HEK293 (cell line): ENCODE measurements around the gene MBTD1.

ENCODE experiments used
- AEBP2 ChIP-seq: fragments of 450-650 bp; formaldehyde crosslinking; IDR thresholded peaks from 2 replicates; pipeline ENCODE4 v1.5.1; 2016; ENCODE audit warnings: missing biosample characterization, missing genetic modification characterization, borderline replicate concordance
- FEZF1 ChIP-seq: fragments of 450-650 bp; formaldehyde crosslinking; IDR thresholded peaks from 2 replicates; pipeline ENCODE4 v1.5.1; 2016; ENCODE audit warnings: missing biosample characterization, missing genetic modification characterization
- KLF16 ChIP-seq: fragments of 450-650 bp; formaldehyde crosslinking; IDR thresholded peaks from 2 replicates; pipeline ENCODE4 v1.5.1; 2017; ENCODE audit warnings: missing biosample characterization, missing genetic modification characterization
- TSHZ1 ChIP-seq: fragments of 450-650 bp; formaldehyde crosslinking; IDR thresholded peaks from 2 replicates; pipeline ENCODE4 v1.5.1; 2016; ENCODE audit warnings: missing biosample characterization, missing genetic modification characterization, borderline replicate concordance
- YY2 ChIP-seq: fragments of 450-650 bp; formaldehyde crosslinking; IDR thresholded peaks from 2 replicates; pipeline ENCODE4 v1.5.1; 2016; ENCODE audit warnings: missing biosample characterization, missing genetic modification characterization
- ZBTB6 ChIP-seq: fragments of 450-650 bp; formaldehyde crosslinking; IDR thresholded peaks from 2 replicates; pipeline ENCODE4 v1.5.1; 2017; ENCODE audit warnings: missing biosample characterization, missing genetic modification characterization
- ZIC2 ChIP-seq: fragments of 450-650 bp; formaldehyde crosslinking; IDR thresholded peaks from 2 replicates; pipeline ENCODE4 v1.5.1; 2016; ENCODE audit warnings: missing biosample characterization, missing genetic modification characterization
- ZNF169 ChIP-seq: fragments of 450-650 bp; formaldehyde crosslinking; IDR thresholded peaks from 2 replicates; pipeline ENCODE4 v1.5.1; 2016; ENCODE audit warnings: missing biosample characterization, missing genetic modification characterization
- ZNF223 ChIP-seq: fragments of 450-650 bp; formaldehyde crosslinking; IDR thresholded peaks from 2 replicates; pipeline ENCODE4 v1.5.1; 2016; ENCODE audit warnings: missing biosample characterization, missing genetic modification characterization
- ZNF280C ChIP-seq: fragments of 450-650 bp; formaldehyde crosslinking; IDR thresholded peaks from 2 replicates; pipeline ENCODE4 v1.5.1; 2016; ENCODE audit warnings: missing biosample characterization, missing genetic modification characterization
- ZNF398 ChIP-seq: fragments of 450-650 bp; formaldehyde crosslinking; IDR thresholded peaks from 2 replicates; pipeline ENCODE4 v1.5.1; 2017; ENCODE audit warnings: missing biosample characterization, missing genetic modification characterization
- ZNF433 ChIP-seq: fragments of 450-650 bp; formaldehyde crosslinking; IDR thresholded peaks from 2 replicates; pipeline ENCODE4 v1.5.1; 2016; ENCODE audit warnings: missing biosample characterization, missing genetic modification characterization, low read depth
- ZNF521 ChIP-seq: fragments of 450-650 bp; formaldehyde crosslinking; IDR thresholded peaks from 2 replicates; pipeline ENCODE4 v1.5.1; 2017; ENCODE audit warnings: missing biosample characterization, mild to moderate bottlenecking, missing genetic modification characterization
- ZNF561 ChIP-seq: fragments of 450-650 bp; IDR thresholded peaks from 2 replicates; pipeline ENCODE4 v1.5.1; 2018; ENCODE audit warnings: missing biosample characterization, missing genetic modification characterization, borderline replicate concordance
- ZNF701 ChIP-seq: fragments of 450-650 bp; formaldehyde crosslinking; IDR thresholded peaks from 2 replicates; pipeline ENCODE4 v1.5.1; 2016; ENCODE audit warnings: missing biosample characterization, missing genetic modification characterization
- ZNF707 ChIP-seq: fragments of 450-650 bp; formaldehyde crosslinking; IDR thresholded peaks from 2 replicates; pipeline ENCODE4 v1.5.1; 2016; ENCODE audit warnings: missing biosample characterization, missing genetic modification characterization
- TF ChIP-seq, protein P1 (sequence below): fragments of 450-650 bp; formaldehyde crosslinking; IDR thresholded peaks from 2 replicates; pipeline ENCODE4 v1.5.1; 2017; ENCODE audit warnings: missing biosample characterization, missing genetic modification characterization
- TF ChIP-seq, protein P2 (sequence below): fragments of 450-650 bp; IDR thresholded peaks from 2 replicates; pipeline ENCODE4 v1.5.1; 2018; ENCODE audit warnings: missing biosample characterization, missing genetic modification characterization
- TF ChIP-seq, protein P3 (sequence below): fragments of 450-650 bp; formaldehyde crosslinking; IDR thresholded peaks from 2 replicates; pipeline ENCODE4 v1.5.1; 2016; ENCODE audit warnings: missing biosample characterization, missing genetic modification characterization, borderline replicate concordance

MBTD1 gene

DNA sequence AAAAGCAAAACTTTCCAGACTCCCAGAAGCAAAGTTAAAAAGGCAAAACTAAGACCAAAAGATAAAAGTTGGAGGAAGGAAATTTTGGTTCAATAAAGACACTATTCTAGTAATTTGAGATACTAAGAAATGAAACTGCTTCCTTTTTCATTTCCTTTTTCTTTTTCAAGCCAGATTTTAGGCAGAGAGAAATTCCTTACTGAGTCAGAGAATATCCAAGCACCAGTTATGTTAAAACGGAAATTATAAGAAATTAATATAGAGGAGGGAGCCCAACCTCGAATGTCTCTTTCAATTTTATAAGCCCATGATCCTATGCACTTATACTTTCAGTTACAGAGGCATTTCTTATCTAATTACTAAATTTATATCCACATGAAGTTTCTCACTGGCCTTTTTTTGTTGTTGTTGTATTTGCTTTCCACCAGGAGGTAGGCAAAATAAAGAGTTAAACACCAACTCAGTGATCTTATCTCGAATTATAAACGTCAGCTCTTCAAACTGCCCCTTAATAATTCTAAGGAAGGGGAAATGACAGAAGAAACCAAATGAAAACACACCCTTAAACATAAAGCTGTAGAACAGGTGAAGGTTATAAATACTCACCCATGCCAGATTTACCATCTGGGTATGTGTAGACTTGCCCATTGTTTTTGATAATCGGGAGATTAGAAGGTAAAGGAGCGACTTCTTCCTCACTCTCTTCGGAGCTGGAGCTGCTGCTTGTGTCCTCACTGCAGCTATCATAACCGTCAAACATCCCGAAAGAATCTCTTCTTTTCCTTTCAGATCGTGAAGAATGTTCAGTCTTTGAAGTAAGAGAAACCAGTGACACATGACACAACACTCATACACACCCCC, 35.2 kb downstream of the MBTD1 start (continued):
- TF ChIP-seq, protein P1, sequence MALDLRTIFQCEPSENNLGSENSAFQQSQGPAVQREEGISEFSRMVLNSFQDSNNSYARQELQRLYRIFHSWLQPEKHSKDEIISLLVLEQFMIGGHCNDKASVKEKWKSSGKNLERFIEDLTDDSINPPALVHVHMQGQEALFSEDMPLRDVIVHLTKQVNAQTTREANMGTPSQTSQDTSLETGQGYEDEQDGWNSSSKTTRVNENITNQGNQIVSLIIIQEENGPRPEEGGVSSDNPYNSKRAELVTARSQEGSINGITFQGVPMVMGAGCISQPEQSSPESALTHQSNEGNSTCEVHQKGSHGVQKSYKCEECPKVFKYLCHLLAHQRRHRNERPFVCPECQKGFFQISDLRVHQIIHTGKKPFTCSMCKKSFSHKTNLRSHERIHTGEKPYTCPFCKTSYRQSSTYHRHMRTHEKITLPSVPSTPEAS: no peak
- TF ChIP-seq ZNF398 (tag by site-specific recombination) (no peak), ZBTB6 (no peak), ZNF280C (tag by site-specific recombination) (no peak), ZNF521 (no peak), YY2 (no peak), KLF16 (tag by site-specific recombination) (no peak), TSHZ1 (no peak), ZNF169 (tag by site-specific recombination) (no peak), ZNF707 (tag by site-specific recombination) (no peak), ZNF433 (tag by site-specific recombination) (no peak), ZNF223 (tag by site-specific recombination) (no peak), ZNF561 (tag by site-specific recombination) (no peak), ZIC2 (tag by site-specific recombination) (no peak), ZNF701 (tag by site-specific recombination) (no peak), AEBP2 (tag by site-specific recombination) (no peak), FEZF1 (tag by site-specific recombination) (peak; percentile 76)
- TF ChIP-seq, protein P2, sequence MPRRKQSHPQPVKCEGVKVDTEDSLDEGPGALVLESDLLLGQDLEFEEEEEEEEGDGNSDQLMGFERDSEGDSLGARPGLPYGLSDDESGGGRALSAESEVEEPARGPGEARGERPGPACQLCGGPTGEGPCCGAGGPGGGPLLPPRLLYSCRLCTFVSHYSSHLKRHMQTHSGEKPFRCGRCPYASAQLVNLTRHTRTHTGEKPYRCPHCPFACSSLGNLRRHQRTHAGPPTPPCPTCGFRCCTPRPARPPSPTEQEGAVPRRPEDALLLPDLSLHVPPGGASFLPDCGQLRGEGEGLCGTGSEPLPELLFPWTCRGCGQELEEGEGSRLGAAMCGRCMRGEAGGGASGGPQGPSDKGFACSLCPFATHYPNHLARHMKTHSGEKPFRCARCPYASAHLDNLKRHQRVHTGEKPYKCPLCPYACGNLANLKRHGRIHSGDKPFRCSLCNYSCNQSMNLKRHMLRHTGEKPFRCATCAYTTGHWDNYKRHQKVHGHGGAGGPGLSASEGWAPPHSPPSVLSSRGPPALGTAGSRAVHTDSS (tag by site-specific recombination): no peak
- TF ChIP-seq, protein P3, sequence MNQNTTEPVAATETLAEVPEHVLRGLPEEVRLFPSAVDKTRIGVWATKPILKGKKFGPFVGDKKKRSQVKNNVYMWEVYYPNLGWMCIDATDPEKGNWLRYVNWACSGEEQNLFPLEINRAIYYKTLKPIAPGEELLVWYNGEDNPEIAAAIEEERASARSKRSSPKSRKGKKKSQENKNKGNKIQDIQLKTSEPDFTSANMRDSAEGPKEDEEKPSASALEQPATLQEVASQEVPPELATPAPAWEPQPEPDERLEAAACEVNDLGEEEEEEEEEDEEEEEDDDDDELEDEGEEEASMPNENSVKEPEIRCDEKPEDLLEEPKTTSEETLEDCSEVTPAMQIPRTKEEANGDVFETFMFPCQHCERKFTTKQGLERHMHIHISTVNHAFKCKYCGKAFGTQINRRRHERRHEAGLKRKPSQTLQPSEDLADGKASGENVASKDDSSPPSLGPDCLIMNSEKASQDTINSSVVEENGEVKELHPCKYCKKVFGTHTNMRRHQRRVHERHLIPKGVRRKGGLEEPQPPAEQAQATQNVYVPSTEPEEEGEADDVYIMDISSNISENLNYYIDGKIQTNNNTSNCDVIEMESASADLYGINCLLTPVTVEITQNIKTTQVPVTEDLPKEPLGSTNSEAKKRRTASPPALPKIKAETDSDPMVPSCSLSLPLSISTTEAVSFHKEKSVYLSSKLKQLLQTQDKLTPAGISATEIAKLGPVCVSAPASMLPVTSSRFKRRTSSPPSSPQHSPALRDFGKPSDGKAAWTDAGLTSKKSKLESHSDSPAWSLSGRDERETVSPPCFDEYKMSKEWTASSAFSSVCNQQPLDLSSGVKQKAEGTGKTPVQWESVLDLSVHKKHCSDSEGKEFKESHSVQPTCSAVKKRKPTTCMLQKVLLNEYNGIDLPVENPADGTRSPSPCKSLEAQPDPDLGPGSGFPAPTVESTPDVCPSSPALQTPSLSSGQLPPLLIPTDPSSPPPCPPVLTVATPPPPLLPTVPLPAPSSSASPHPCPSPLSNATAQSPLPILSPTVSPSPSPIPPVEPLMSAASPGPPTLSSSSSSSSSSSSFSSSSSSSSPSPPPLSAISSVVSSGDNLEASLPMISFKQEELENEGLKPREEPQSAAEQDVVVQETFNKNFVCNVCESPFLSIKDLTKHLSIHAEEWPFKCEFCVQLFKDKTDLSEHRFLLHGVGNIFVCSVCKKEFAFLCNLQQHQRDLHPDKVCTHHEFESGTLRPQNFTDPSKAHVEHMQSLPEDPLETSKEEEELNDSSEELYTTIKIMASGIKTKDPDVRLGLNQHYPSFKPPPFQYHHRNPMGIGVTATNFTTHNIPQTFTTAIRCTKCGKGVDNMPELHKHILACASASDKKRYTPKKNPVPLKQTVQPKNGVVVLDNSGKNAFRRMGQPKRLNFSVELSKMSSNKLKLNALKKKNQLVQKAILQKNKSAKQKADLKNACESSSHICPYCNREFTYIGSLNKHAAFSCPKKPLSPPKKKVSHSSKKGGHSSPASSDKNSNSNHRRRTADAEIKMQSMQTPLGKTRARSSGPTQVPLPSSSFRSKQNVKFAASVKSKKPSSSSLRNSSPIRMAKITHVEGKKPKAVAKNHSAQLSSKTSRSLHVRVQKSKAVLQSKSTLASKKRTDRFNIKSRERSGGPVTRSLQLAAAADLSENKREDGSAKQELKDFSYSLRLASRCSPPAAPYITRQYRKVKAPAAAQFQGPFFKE: no peak
